ENCODE measurements around the gene TRAPPC1.

- no peak for TF ChIP-seq EZH2 (IDR thresholded peaks at IDR 0.05; ENCODE audit: insufficient read depth, poor library complexity, severe bottlenecking)
- TF ChIP-seq EZH2phosphoT487 (IDR thresholded peaks at IDR 0.05; ENCODE audit: insufficient read depth, low read depth), result no peak
Measured at GRCh38 chr17:7931709-7932482, at the start of gene TRAPPC1, which contains the start of gene CNTROB.

Measured in GM23248 (cell line).